AG20443 (cell line): Measurements from ENCODE around the gene RBBP5.

Source experiments
- DNase-seq: peaks from one replicate; pipeline ENCODE4 v3.0.0; 2012; ENCODE audit warnings: low spot score, mixed read lengths

Gene RBBP5

GRCh38 chr1:205074084-205074483 lies 47.7 kb downstream of the RBBP5 start:
- DNase-seq, result peak; percentile 6

GRCh38 chr1:205073511-205073910 lies 48.3 kb downstream of the RBBP5 start:
- DNase-seq, result peak; percentile 63

DNA sequence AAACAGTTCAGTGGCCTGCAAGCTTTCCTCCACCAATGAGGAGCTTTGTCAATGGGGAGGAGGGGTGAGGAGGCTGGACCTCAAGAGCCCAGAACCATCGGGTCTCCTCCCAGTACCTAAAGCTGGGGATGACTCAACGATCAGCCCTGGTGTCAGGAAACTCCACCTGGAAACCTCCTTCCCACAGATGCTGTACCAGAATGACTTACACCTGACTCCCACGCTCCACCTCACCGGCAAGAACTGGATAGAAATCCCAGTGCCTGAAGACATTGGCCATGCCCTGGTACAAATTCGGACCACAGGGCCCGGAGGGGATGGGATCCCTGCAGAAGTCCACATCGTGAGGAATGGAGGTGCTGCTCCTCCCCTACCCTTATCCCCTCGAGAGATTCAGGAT lies 48.9 kb downstream of the RBBP5 start:
- peak; percentile 5 for DNase-seq

DNA sequence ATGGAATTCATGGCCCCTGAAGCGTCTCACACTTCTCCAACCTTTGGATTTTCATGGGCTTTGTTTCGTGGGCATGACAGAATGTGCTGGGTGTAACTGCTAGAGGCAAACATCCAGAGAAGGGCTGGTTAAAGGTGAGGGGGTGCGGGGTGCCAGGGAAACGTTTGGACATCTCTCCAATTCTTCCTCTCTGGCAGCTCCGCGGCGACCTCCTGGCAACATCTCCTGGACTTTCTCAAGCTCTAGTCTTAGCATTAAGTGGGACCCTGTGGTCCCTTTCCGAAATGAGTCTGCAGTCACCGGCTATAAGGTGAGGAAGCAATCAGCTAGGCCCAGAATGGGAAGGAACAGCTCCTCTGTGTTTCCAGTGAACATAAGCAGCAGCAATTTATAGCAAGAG lies 49.5 kb downstream of the RBBP5 start:
- no peak for DNase-seq

DNA sequence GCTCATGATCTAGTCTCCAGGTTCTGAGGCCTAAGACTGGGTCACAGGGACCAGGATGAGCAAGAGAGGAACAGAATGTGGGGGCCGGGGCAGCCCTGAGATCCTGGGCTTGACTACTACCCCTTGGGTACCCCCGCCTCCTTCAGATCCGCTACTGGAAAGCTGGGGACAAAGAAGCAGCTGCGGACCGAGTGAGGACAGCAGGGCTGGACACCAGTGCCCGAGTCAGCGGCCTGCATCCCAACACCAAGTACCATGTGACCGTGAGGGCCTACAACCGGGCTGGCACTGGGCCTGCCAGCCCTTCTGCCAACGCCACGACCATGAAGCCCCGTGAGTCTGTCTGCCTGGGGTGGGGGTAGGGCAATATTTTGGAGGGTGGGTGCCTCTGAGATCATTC lies 50.0 kb downstream of the RBBP5 start:
- no peak for DNase-seq

DNA sequence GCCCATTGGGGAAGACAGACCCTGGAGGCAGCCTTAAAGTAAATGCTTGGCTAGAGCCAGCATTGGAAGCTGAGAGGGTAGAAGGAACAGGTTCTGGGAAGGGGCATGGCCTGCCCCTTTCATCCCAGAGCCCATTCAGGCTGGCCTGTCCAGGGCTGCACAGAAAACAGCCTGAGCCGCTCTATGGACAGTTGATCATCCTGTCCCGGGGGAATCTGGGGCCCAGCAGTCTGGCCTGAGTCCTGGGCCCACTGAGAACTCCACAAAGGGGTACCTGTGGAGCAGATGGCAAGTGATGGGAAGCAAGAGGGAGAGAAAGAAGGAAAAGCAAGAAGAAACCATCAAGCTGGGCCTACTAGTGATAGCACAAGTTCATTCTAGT lies 50.8 kb downstream of the RBBP5 start:
- DNase-seq, result no peak

- no peak for DNase-seq
Measured at GRCh38 chr1:205069371-205070125, 52.2 kb downstream of the RBBP5 start.

DNA sequence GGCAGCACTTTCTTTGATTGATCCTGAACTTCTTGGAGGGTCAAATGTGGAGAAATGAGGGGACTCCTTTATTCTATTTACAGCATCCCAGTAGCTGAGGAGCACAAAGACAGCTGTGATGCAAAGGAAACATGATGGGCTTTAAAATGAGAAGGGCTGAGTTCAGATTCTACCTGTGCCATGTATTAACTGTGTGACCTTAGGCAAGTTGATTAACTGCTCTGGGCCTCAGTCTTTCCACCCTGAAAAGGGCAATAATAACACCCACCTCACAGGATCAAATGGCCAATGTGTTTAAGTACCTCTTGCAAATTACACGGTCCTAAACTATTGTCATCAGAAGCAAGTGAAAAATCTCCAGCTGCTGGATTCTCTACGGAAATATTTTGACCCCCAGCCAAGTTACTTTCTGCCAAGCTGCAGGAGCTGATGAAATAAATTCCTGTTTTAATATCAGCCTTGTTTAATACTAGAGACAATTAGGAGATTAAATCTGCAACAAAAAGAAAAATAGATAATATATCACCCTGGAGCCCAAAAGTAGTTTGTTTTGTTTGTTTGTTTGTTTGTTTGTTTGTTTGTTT lies 53.2 kb downstream of the RBBP5 start:
- DNase-seq, result no peak

DNA sequence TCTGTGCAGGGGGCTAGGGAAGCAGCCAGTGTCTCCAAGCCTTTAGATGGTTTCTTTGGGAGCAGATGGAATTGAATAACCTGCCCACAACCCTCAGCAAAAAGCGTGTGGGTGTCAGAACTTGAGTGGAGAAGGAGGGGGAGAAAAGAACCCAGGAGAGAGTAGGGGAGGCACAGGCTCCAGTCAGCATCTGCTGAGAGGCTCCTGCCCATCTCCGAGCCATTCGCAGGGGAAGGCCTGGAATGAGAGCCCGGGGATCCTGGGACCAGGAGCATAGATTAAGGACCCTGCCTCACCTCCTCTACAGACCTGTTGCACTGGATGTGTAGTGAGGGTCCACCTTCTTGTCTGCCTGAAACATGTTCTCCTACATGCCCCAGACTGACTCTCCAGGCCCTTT lies 53.8 kb downstream of the RBBP5 start:
- no peak for DNase-seq

GRCh38 chr1:205067031-205067430 lies 54.7 kb downstream of the RBBP5 start:
- no peak for DNase-seq

GRCh38 chr1:205066141-205066818 lies 55.5 kb downstream of the RBBP5 start:
- DNase-seq, result peak; percentile 59

- DNase-seq, result no peak
Measured at GRCh38 chr1:205065666-205066065, 56.1 kb downstream of the RBBP5 start.

DNA sequence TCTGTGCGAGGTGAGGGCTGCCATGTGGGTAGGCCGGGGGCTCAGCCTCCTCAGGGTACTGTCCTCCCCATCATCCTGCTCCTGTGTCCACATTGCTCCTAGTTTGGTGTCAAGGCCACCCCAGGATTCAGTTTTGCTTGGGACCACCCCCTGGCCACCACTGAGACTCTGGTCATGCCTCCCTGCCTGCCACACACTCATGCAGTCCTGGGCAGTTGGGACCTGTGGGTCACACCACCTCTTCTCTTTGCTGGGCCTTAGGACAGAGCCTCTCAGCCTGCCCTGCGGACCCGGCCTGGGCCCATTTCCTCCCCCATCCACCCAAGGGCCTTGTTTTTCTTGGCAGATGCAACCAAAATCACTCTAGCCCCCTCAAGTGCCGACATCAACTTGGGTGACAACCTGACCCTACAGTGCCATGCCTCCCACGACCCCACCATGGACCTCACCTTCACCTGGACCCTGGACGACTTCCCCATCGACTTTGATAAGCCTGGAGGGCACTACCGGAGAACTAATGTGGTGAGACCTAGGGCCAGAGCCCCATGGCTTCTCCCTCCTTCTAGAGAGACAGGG lies 56.9 kb downstream of the RBBP5 start:
- no peak for DNase-seq

- no peak for DNase-seq
Measured at GRCh38 chr1:205064301-205064700, 57.5 kb downstream of the RBBP5 start.

DNA sequence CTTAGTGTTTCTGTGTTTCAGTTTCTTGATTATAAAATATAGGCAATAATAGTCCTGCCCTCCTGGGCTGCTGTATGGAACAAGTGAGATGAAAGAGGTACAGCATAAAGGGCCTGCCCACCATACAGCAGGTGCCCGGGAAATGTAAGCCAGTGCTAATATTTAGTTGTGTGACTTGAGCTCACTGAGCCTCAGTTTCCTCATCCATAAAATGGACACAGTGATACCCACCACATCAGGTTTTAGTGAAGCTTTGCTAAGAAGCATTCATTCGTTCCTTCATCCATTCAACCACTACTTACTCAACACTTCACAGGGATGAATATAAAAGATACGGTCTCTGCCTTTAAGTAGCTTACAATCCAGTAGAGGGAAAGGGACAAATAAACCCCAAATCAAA lies 58.9 kb downstream of the RBBP5 start:
- DNase-seq, result no peak

- no peak for DNase-seq
Measured at GRCh38 chr1:205062319-205062718, 59.5 kb downstream of the RBBP5 start.

DNA sequence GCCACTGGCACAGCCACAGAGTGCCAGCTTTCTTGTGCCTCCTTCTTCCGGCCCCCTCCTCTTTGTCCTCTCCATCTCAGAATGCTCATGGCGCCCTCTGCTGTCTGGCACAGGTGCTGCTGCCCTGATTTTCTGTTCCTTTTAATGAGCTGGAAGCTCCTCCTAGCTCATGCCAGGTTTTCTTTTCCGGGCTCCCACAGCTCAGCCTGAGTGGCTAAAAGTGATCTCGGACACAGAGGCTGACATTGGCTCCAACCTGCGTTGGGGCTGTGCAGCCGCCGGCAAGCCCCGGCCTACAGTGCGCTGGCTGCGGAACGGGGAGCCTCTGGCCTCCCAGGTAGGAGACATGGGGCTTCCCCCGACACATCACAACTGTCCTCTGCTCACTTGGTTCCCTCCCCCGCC lies 60.1 kb downstream of the RBBP5 start:
- DNase-seq, result peak; percentile 86

GRCh38 chr1:205061227-205061626 lies 60.6 kb downstream of the RBBP5 start:
- no peak for DNase-seq

GRCh38 chr1:205060746-205061145 lies 61.0 kb downstream of the RBBP5 start:
- DNase-seq, result no peak

DNA sequence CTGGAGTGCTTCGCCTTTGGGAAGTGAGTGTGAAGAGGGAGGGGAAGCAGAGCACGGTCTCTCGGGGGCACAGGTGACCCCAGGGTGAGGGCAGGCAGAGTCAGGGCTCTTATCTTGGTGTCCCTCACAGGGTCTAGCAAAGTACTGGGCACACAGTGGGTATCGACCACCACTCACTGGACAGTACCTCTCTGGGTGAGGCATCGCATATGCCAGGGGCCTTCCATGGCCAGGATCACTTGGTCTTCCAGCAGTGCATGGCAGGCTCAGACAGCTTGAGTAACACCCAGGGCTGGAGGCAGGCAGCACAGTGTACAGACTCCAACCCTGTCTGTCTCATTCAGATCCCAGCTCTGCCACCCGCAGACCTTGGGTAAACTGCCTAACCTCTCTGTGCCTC lies 62.1 kb downstream of the RBBP5 start:
- DNase-seq, result no peak

DNA sequence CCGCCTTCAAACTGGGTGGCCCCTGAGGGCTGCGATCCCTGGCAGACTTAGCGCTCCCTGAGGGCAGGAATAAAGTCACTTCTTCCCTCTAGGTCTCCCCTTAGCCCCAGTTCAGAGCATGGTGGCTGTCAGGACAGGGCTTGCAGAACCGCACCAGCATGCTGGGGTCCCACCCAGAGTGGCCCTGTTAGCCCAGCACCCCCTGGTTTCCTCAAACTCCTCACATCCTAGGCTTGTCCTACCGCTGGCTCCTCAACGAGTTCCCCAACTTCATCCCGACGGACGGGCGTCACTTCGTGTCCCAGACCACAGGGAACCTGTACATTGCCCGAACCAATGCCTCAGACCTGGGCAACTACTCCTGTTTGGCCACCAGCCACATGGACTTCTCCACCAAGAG lies 62.9 kb downstream of the RBBP5 start:
- DNase-seq, result no peak

DNA sequence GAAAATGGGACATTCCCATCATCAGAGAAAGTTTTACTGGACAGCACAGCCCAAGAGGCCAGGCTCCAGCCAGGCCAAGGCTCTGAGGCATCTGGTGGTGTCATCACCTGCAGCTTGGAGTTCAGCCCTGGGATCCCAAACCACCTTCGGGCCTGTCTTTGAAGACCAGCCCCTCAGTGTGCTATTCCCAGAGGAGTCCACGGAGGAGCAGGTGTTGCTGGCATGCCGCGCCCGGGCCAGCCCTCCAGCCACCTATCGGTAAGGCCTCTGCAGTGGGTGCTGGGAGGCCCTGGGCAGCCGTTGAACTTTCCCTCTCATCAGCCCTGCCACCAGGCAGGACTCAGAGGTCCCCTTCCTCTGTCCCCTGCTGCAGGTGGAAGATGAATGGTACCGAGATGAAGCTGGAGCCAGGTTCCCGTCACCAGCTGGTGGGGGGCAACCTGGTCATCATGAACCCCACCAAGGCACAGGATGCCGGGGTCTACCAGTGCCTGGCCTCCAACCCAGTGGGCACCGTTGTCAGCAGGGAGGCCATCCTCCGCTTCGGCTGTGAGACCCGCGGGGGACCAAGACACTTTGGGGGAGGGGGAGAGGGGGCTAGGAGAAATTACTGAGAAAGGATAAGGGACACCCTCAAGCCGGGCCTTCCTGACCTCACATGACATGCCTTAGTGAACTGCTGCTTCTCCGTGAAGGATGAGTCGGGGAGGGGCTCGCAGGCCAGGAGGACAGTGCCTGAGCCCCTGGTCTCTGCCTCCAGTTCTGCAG lies 63.8 kb downstream of the RBBP5 start:
- no peak for DNase-seq
